K562 (cell line): ENCODE results near the gene GPR148. TPM values are rescaled to one million over a fixed set of nuclear protein-coding genes. Genes with fewer than 3 reads are reported as not detected.

ENCODE experiments used
- CHAMP1 ChIP-seq: fragments of 450-650 bp; IDR thresholded peaks from 2 replicates; pipeline ENCODE4 v1.6.1; 2016; ENCODE audit warnings: mild to moderate bottlenecking
- COPS2 ChIP-seq: fragments of 450-650 bp; conservative IDR thresholded peaks from 2 replicates; pipeline ENCODE4 v1.6.1; 2016; ENCODE audit warnings: mild to moderate bottlenecking, moderate library complexity
- FOXM1 ChIP-seq, 2 experiments: fragments of 450-650 bp in 1 of 2; sonication (generic) in 1 of 2; formaldehyde crosslinking in 1 of 2; IDR thresholded peaks; 2 replicates each; pipeline versions ENCODE4 v1.6.1 to v1.9.0; 2017 to 2022; ENCODE audit warnings: low read depth in 2 of 2, mild to moderate bottlenecking in 2 of 2, missing genetic modification reagents in 1 of 2, moderate library complexity in 1 of 2
- HLTF ChIP-seq: fragments of 450-650 bp; IDR thresholded peaks from 2 replicates; pipeline ENCODE4 v1.6.1; 2016
- MLX ChIP-seq, 2 experiments: fragments of 450-650 bp in 1 of 2; sonication (generic) in 1 of 2; formaldehyde crosslinking; conservative IDR thresholded peaks; 2 replicates each; pipeline versions ENCODE4 v1.4.0 to v1.8.1; 2020 to 2022; ENCODE audit warnings: mild to moderate bottlenecking in 1 of 2, missing genetic modification reagents in 1 of 2
- MXD1 ChIP-seq: fragments of 250-450 bp; sonication (Bioruptor Pico); IDR thresholded peaks from 2 replicates; pipeline ENCODE4 v1.8.0; 2021; ENCODE audit warnings: borderline replicate concordance, mild to moderate bottlenecking, moderate library complexity; ENCODE audit not compliant: poor library complexity, severe bottlenecking
- POLR2G ChIP-seq: fragments of 200-400 bp; formaldehyde crosslinking; IDR thresholded peaks from 2 replicates; pipeline ENCODE4 v1.6.1; 2017; ENCODE audit warnings: low read depth, mild to moderate bottlenecking, antibody characterized with exemption, low read length, moderate library complexity
- SIRT6 ChIP-seq: IDR thresholded peaks from one replicate; pipeline ENCODE4 v1.6.1; 2012; ENCODE audit warnings: low read depth, mild to moderate bottlenecking, control low read depth, inconsistent platforms, low read length, moderate library complexity
- TBP ChIP-seq: optimal IDR thresholded peaks from 2 replicates; pipeline ENCODE3; 2011; ENCODE audit warnings: low read depth, low read length, improper control_type of control experiment
- TEAD2 ChIP-seq: fragments of 450-650 bp; IDR thresholded peaks from 2 replicates; pipeline ENCODE4 v1.6.1; 2016; ENCODE audit warnings: missing genetic modification characterization, control low read depth, missing compliant biosample characterization
- TOE1 ChIP-seq, 2 experiments: fragments of 450-650 bp in 1 of 2; sonication (generic) in 1 of 2; formaldehyde crosslinking in 1 of 2; IDR thresholded peaks; 2 replicates each; pipeline versions ENCODE4 v1.7.1 to v1.8.0; 2016 to 2022; ENCODE audit warnings: borderline replicate concordance in 2 of 2, mild to moderate bottlenecking in 2 of 2, antibody characterized with exemption in 1 of 2, inconsistent platforms in 1 of 2, low read depth in 1 of 2, missing genetic modification reagents in 1 of 2, moderate library complexity in 1 of 2
- U2AF1 ChIP-seq: fragments of 200-400 bp; formaldehyde crosslinking; optimal IDR thresholded peaks from 2 replicates; pipeline ENCODE3; 2017; ENCODE audit warnings: mild to moderate bottlenecking, low read depth, low read length, moderate library complexity
- ZC3H8 ChIP-seq: fragments of 450-650 bp; IDR thresholded peaks from 2 replicates; pipeline ENCODE4 v1.6.1; 2017
- ZMIZ1 ChIP-seq, 2 experiments: fragments of 150-350 bp in 1 of 2; IDR thresholded peaks; 2 replicates each; pipeline ENCODE4 v1.6.1; 2012 to 2016; ENCODE audit warnings: low read depth in 2 of 2, low read length in 2 of 2, mild to moderate bottlenecking in 1 of 2, moderate library complexity in 1 of 2
- ZNF197 ChIP-seq: fragments of 200-800 bp; sonication (Bioruptor generic); IDR thresholded peaks from 2 replicates; pipeline ENCODE4 v1.6.1; 2016; ENCODE audit warnings: low read depth, missing genetic modification characterization, missing compliant biosample characterization
- ZNF77 ChIP-seq: fragments of 250-450 bp; sonication (Bioruptor Pico); IDR thresholded peaks from 2 replicates; pipeline ENCODE4 v1.5.0; 2020
- ZNF778 ChIP-seq: fragments of 450-650 bp; formaldehyde crosslinking; IDR thresholded peaks from 2 replicates; pipeline ENCODE4 v1.4.0; 2020; ENCODE audit warnings: mild to moderate bottlenecking, moderate library complexity
- ZNF785 ChIP-seq: fragments of 250-450 bp; sonication (Bioruptor Pico); IDR thresholded peaks from 2 replicates; pipeline ENCODE4 v1.4.0; 2020; ENCODE audit warnings: mild to moderate bottlenecking
- polyA plus RNA-seq, 8 experiments: library from polyadenylated mRNA; depleted of rRNA in 4 of 8; stranded (reverse) in 5 of 8; unstranded in 3 of 8; fragments of >200 nt; fragmentation: Nextera tagmentation in 2 of 8; fragmentation: Illumina TruSeq in 1 of 8; extraction: Ambion mirVana in 2 of 8; extraction: Trizol in 1 of 8; gene quantifications; 2 replicates each; pipeline versions ENCODE4 v1.2.1 to v1.2.3, GENCODE V29; 2011 to 2014; ENCODE audit warnings: inconsistent platforms in 1 of 8, missing spikeins in 1 of 8
- total RNA-seq, 7 experiments: library from RNA; depleted of rRNA in 6 of 7; stranded (reverse); fragments of >200 nt in 6 of 7; fragmentation: Illumina TruSeq in 2 of 7; extraction: Trizol in 2 of 7; gene quantifications; 2 replicates each; pipeline versions ENCODE4 v1.2.1 to v1.2.3, GENCODE V29; 2011 to 2021; ENCODE audit warnings: low replicate concordance in 1 of 7
- TF ChIP-seq, protein P1 (sequence below): conservative IDR thresholded peaks from 2 replicates; pipeline ENCODE4 v1.6.1; 2011; ENCODE audit warnings: low read depth, mild to moderate bottlenecking, low read length; ENCODE audit not compliant: control insufficient read depth

Gene GPR148
- total and polyA plus RNA-seq, 9 of the 15 experiments (the other 6 are each of a cell fraction or from before 2014, with no cell fraction given), result not detected

DNA sequence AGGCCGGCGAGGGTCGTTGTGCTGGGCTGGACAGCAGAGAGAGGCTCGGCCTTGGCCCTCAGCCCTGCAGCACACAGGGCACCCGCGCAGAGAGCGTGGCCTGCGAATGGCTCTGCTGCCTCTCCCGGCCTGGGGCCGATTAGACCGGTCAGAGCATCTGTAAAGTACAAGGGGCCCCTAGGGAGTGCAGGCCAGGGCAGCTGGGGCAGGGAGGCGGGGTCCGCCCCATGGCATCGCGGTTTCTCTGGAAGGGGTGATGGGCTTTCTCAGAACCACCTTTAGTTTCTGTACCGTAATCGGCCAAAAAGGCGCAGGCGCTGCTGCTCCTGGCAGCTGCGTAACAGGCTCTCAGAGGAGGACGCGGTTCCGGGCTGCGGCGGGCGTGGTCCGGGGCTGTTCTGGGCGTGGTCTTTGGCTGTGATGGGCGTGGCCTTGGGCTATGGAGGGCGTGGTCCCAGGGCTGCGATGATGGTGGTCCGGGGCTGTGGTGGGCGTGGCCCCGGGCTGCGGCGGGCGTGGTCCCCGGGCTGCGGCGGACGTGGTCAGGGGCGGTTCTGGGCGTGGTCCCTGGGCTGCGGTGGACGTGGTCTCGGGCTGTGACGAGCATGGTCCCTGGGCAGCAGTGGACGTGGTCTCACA is 1.5 kb upstream of the GPR148 start (continued):
- no peak for TF ChIP-seq ZNF197
- TF ChIP-seq, protein P1, sequence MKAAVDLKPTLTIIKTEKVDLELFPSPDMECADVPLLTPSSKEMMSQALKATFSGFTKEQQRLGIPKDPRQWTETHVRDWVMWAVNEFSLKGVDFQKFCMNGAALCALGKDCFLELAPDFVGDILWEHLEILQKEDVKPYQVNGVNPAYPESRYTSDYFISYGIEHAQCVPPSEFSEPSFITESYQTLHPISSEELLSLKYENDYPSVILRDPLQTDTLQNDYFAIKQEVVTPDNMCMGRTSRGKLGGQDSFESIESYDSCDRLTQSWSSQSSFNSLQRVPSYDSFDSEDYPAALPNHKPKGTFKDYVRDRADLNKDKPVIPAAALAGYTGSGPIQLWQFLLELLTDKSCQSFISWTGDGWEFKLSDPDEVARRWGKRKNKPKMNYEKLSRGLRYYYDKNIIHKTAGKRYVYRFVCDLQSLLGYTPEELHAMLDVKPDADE, result no peak
- TF ChIP-seq MLX (CRISPR knock-in tag; conservative IDR thresholded peaks at IDR 0.05), result no peak
- TF ChIP-seq ZNF778 (CRISPR knock-in tag), result no peak
- TF ChIP-seq ZNF785 (CRISPR knock-in tag), result no peak
- no peak for TF ChIP-seq COPS2
- TF ChIP-seq ZC3H8, result no peak
- peak; percentile 31 for TF ChIP-seq TBP
- no peak for TF ChIP-seq HLTF
- no peak for TF ChIP-seq SIRT6
- TF ChIP-seq TEAD2, result no peak
- no peak for TF ChIP-seq CHAMP1
- no peak for TF ChIP-seq FOXM1 (IDR thresholded peaks at IDR 0.05; ENCODE audit: low read depth)
- TF ChIP-seq FOXM1 (CRISPR knock-in tag; IDR thresholded peaks at IDR 0.05; ENCODE audit: low read depth), result no peak
- no peak for TF ChIP-seq MXD1 (CRISPR knock-in tag)
- peak; percentile 76 for TF ChIP-seq POLR2G
- no peak for TF ChIP-seq ZMIZ1 (IDR thresholded peaks at IDR 0.05; ENCODE audit: low read depth in 2 of 2, low read length in 2 of 2)
- no peak for TF ChIP-seq TOE1 (IDR thresholded peaks at IDR 0.05; ENCODE audit: borderline replicate concordance)
- TF ChIP-seq TOE1 (CRISPR knock-in tag; IDR thresholded peaks at IDR 0.05; ENCODE audit: borderline replicate concordance, low read depth), result no peak
- no peak for TF ChIP-seq ZNF77 (CRISPR knock-in tag)
- TF ChIP-seq U2AF1, result no peak
